HL-60 (cell line): ENCODE data around the gene CDK5R1.
A peak's percentile ranks its signal among the peaks of the same experiment; 100 is the strongest.

ENCODE experiments used
- DNase-seq, 2 experiments: peaks; one replicate each; pipeline ENCODE4 v3.0.0-alpha.2; 2010 to 2020; ENCODE audit warnings: low read depth in 1 of 2, low spot score in 1 of 2
- H3K27ac ChIP-seq: fragments of 250-450 bp; sonication (Bioruptor Pico); replicated peaks from 2 replicates; pipeline ENCODE4 v1.5.1; 2020; ENCODE audit warnings: mild to moderate bottlenecking, moderate library complexity
- H3K27me3 ChIP-seq: fragments of 250-450 bp; sonication (Bioruptor Pico); 2 replicates; pipeline ENCODE4 v1.5.1; 2021; ENCODE audit warnings: mild to moderate bottlenecking, moderate library complexity; ENCODE audit not compliant: insufficient read depth, poor library complexity, severe bottlenecking
- H3K4me3 ChIP-seq: replicated peaks from 2 replicates; pipeline ENCODE4 v1.5.1; 2011; ENCODE audit warnings: mild to moderate bottlenecking, control low read depth, low read length; ENCODE audit not compliant: insufficient read depth
- GABPA ChIP-seq: IDR thresholded peaks from 2 replicates; pipeline ENCODE4 v1.6.1; 2012; ENCODE audit warnings: low read depth
- POLR2AphosphoS5 ChIP-seq: IDR thresholded peaks from 2 replicates; pipeline ENCODE4 v1.6.1; 2012; ENCODE audit warnings: low read depth
- SPI1 ChIP-seq: IDR thresholded peaks from 2 replicates; pipeline ENCODE4 v1.6.1; 2012; ENCODE audit warnings: low read depth, mild to moderate bottlenecking, borderline replicate concordance
- TF ChIP-seq, protein P1 (sequence below): IDR thresholded peaks from 2 replicates; pipeline ENCODE4 v1.6.1; 2012; ENCODE audit warnings: low read depth; ENCODE audit not compliant: insufficient replicate concordance
- TF ChIP-seq, protein P2 (sequence below): IDR thresholded peaks from one replicate; pipeline ENCODE4 v1.5.1; 2011; ENCODE audit warnings: low read length, control low read depth, inconsistent platforms; ENCODE audit not compliant: insufficient read depth

The CDK5R1 gene

DNA sequence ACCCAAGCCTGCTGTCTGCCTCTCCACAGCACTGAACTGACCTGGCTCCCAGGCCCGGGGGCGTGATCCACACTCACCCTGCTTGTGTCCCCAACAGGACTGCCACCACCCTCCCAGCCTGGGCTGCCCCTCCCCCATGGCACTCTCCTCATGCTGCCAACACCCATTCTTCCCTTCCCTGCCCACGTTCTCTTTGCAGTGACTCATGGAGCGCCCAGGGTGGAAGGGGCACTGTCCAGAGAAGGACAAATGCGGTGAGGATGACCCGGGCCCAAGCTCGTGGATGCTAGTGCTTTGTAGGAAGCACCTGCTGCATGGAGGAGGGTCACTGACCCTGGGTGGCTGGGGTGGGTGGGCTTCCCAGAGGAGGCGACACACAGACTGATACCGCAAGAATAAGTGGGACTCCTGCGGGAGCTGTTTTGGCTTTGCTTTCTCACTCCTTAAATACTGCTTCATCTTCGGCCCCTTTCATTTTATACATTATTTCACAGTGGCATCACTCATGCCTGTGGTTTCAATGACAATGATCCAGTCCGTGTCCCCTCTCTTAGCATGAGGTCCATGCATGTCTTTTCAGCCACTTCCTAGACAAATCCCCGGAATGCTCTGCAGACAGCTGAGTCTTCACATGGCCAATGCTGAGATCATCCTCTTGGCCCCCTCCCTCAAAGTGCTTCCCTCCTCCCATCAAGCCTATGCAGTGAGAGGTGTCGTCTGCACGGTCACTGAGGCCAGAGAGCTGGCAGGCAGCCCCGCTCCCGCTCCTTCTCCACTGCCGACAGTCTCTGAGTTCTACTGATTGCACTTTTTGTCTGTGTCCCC is 17.6 kb downstream of the CDK5R1 start:
- peak overlapping the region; percentile 69 for H3K27ac ChIP-seq
- TF ChIP-seq, protein P1, sequence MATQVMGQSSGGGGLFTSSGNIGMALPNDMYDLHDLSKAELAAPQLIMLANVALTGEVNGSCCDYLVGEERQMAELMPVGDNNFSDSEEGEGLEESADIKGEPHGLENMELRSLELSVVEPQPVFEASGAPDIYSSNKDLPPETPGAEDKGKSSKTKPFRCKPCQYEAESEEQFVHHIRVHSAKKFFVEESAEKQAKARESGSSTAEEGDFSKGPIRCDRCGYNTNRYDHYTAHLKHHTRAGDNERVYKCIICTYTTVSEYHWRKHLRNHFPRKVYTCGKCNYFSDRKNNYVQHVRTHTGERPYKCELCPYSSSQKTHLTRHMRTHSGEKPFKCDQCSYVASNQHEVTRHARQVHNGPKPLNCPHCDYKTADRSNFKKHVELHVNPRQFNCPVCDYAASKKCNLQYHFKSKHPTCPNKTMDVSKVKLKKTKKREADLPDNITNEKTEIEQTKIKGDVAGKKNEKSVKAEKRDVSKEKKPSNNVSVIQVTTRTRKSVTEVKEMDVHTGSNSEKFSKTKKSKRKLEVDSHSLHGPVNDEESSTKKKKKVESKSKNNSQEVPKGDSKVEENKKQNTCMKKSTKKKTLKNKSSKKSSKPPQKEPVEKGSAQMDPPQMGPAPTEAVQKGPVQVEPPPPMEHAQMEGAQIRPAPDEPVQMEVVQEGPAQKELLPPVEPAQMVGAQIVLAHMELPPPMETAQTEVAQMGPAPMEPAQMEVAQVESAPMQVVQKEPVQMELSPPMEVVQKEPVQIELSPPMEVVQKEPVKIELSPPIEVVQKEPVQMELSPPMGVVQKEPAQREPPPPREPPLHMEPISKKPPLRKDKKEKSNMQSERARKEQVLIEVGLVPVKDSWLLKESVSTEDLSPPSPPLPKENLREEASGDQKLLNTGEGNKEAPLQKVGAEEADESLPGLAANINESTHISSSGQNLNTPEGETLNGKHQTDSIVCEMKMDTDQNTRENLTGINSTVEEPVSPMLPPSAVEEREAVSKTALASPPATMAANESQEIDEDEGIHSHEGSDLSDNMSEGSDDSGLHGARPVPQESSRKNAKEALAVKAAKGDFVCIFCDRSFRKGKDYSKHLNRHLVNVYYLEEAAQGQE, result no peak
- TF ChIP-seq, protein P2, sequence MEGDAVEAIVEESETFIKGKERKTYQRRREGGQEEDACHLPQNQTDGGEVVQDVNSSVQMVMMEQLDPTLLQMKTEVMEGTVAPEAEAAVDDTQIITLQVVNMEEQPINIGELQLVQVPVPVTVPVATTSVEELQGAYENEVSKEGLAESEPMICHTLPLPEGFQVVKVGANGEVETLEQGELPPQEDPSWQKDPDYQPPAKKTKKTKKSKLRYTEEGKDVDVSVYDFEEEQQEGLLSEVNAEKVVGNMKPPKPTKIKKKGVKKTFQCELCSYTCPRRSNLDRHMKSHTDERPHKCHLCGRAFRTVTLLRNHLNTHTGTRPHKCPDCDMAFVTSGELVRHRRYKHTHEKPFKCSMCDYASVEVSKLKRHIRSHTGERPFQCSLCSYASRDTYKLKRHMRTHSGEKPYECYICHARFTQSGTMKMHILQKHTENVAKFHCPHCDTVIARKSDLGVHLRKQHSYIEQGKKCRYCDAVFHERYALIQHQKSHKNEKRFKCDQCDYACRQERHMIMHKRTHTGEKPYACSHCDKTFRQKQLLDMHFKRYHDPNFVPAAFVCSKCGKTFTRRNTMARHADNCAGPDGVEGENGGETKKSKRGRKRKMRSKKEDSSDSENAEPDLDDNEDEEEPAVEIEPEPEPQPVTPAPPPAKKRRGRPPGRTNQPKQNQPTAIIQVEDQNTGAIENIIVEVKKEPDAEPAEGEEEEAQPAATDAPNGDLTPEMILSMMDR, result no peak
- TF ChIP-seq GABPA, result no peak
- no peaks in the 10 kb centered on the region for H3K27me3 ChIP-seq
- no peak overlapping the region for H3K4me3 ChIP-seq
- DNase-seq, result peak in 1 of 2 experiments; percentile 7

DNA sequence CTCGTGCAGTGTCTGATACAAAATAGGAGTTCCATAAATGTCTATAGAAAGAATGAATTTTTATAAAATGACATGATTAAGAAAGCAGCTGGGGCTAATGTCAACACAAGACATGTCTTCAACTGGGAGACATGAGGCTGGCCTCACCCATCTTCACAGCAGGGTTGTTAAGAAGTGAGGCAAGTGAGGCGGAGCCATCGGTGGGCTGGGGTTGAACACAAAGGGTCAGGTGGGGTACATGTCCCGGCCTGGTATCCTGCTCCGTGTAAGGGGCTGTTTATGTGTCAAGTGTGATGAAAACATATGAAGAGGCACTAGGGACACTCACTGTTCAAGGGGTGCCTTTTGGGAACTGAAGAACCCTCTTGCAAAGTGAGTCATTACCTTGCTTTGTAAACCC is 22.1 kb downstream of the CDK5R1 start:
- no peak overlapping the region for H3K4me3 ChIP-seq
- TF ChIP-seq, protein P1, result no peak
- TF ChIP-seq, protein P2, result no peak
- no peak for TF ChIP-seq GABPA
- TF ChIP-seq SPI1, result no peak
- no peak for TF ChIP-seq POLR2AphosphoS5
- no peak overlapping the region for H3K27ac ChIP-seq
- peaks cover 9% of the 10 kb centered on the region for H3K27me3 ChIP-seq
- DNase-seq, result no peak

DNA sequence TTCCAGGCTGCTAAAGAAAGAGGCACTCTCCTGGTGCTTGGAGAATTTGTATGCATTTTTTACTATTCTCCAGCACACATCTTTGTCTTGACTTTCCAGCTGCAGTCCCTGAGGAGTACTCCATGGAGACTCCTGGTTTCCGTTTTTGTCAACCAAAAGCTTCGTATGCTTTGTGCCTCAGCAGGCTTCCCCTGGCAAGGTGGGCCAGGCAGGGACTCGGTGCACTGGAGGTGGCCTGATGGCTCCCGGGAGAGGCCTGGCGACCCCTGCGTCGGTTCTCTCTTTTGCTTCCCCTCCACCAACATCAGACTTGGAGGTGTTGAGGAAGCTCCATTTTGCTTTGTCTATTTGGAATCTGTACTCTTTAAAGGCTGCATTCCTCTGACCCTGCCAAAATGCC is 23.7 kb downstream of the CDK5R1 start:
- TF ChIP-seq GABPA (no peak), POLR2AphosphoS5 (no peak), SPI1 (no peak)
- TF ChIP-seq, protein P1, result no peak
- TF ChIP-seq, protein P2, result no peak
- no peak for DNase-seq
- no peak overlapping the region for H3K4me3 ChIP-seq
- H3K27me3 ChIP-seq, result peaks cover 9% of the 10 kb centered on the region
- H3K27ac ChIP-seq, result no peak overlapping the region
